GM19240 (cell line): Measurements from ENCODE around the gene TLR2.
"Not testable (repeated sequence)": the region's sequence is repeated elsewhere in the genome, so short reads cannot be mapped to it uniquely, and the experiment has no call there.

Experiments
- DNase-seq: peaks from one replicate; pipeline ENCODE4 v3.0.0; 2011; ENCODE audit warnings: low spot score; ENCODE audit not compliant: insufficient read length

Gene TLR2

DNA sequence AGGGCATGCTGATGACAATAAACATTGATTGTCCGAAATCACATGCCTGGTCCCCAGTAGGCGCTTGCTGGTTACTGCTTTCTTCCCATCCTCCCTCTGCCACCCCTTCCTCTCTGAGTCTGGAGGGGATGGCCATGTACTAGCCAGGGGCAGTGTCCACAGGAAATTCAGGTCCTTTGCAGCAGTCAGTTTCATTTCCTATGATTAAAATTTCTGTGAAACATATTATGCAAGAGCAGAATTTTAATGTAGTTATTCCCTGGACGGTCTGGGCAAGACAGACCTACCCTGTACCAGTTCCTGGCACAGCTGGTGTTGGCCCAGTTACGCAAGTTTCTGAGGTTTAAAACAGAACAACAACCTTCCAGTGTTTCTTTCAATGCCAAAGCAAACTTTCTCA, 28.2 kb upstream of the TLR2 start:
- DNase-seq: no peak

DNA sequence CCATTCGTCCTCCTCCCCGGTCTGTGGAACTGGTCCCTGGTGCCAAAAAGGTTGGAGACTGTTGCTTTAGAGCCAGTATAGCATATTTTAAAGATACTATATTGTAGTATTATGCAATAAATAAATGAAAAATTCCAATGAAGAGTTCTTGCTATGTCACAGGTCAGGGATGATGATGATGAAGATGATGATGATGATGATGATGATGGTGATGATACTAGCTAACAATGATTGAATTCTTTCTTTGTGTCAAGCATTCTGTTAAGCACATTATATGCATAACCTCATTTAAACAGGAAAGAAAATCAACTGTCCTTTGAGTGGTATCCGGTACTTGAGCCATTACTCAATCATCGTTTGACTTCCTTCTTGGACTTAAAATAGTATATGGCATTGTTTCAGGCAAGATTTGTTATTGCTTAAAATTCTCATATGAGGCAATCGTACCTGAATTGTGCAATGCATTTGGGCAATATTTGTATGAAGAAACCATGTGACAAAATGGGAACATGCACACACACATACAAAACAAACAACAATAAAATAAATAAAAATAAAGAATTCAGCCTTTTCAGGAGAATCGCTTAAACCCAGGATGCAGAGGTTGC, 22.8 kb upstream of the TLR2 start:
- no peak for DNase-seq

- DNase-seq: no peak
Observed at GRCh38 chr4:153661908-153662307, 22.2 kb upstream of the TLR2 start.

DNA sequence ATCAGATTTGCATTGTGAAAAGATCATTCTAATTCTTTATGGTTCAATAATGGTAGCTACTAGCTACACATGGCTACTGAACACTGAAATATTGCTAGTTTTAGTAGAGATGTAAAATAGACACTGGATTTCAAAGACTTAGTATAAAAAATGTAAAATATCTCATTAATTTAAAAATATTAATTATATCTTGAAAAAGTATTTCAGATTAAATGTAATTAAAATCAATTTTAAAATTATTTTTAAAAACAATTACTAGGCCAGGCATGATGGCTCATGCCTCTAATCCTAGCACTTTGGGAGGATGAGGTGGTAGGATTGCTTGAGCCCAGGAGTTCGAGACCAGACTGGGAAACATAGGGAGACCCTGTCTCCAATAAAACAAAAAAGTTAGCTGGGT, 20.4 kb upstream of the TLR2 start:
- DNase-seq: no peak

GRCh38 chr4:153666505-153666904, 17.6 kb upstream of the TLR2 start:
- not testable (repeated sequence) for DNase-seq

DNA sequence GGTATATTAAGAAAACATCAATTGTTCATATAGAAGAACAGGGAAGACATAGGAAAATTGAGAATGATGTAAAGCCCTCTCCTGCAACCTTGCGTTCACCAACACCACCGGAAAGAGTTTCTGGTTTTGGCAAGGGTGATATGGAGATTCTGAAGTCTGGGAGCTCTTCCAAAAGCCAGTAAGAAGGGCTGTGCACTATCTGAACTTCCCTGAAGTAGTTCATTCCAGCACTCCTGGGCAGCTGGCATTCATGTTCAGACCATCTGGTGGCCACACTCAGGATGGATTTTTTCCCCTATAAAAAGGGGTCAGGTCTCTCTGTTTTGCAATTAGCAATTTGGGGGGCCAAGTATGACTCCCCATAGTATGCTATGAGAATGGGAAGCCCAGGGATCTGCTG, 15.4 kb upstream of the TLR2 start:
- no peak for DNase-seq

DNA sequence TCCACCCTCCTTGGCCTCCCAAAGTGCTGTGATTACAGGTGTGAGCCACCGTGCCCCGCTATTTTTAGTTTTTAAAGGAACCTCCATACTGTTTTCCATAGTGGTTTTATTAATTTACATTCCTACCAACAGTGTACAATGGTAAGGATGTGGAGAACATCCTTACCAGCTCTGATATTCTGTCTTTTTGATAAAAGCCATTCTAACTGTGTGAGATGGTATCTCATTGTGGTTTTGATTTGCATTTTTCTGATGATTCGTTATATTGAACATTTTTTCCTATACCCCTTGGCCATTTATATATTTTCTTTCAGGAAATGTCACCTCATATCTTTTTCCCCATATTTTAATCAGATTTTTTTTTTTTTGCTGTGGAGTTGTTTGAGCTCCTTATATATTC, 14.2 kb upstream of the TLR2 start:
- no peak for DNase-seq

DNA sequence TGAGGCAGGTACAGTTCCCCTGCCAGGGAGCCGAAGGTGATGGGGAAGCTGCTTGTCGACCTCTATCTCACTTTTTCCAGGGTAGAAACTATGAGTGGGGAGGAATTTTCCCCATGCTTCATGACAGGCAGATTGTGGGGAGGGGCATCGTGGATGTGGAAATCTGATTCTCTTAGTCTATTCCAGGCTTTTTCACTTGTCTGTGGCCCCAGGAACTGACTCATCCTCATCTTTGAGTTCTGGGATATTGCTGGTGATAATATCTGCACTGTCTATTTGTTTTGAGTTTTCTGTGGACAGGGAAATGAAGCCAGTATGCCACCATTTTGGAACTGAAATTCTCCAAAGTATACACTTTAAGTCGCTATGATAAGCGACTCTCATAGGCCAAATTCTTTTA, 7.6 kb upstream of the TLR2 start:
- no peak for DNase-seq

DNA sequence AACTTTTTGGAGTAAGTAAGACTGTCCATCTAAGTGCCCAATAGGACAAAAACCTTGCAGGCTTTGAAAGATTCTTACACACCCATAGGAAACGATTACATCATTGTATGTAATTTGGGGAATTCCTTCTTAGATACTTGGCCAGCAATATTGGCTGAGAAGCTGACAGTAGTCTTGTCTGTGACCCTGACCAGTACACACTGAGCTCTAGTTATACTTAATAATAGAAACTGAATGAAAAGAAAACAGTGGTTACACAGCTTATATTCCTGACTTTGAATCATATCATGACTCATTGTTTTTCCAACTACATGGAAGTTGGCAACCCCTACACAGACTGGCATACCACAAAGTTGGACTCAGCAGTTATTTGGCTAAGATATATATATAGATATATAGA, 7.1 kb upstream of the TLR2 start:
- no peak for DNase-seq

- DNase-seq: no peak
Observed at GRCh38 chr4:153679486-153679885, 4.6 kb upstream of the TLR2 start.

DNA sequence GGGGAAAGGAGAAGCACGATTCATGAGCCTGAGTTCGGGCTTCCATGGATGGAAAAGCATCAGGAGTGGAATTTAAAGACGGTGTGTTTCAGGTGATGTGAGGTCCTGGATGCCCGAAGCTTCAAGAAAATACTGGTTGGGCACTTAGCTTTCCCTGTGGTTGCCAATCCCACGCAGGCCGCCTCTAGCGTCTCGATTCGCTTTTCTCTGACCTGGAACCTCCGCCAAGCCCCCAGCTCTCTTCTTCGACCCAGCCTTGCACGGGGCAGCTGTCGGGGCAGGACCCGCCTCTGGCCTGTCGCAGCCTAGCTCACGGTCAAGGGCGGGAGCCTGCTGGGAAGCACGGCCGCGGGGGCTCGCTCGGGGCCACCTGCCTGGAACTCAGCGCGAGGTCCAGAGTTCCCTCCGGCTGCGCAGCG, 308 bp upstream of the TLR2 start:
- DNase-seq: no peak

- DNase-seq: no peak
Observed at GRCh38 chr4:153684971-153685371, 891 bp downstream of the TLR2 start.

GRCh38 chr4:153704522-153704921, 20.4 kb downstream of the TLR2 start:
- no peak for DNase-seq

GRCh38 chr4:153705743-153706468, 21.8 kb downstream of the TLR2 start:
- DNase-seq: no peak

DNA sequence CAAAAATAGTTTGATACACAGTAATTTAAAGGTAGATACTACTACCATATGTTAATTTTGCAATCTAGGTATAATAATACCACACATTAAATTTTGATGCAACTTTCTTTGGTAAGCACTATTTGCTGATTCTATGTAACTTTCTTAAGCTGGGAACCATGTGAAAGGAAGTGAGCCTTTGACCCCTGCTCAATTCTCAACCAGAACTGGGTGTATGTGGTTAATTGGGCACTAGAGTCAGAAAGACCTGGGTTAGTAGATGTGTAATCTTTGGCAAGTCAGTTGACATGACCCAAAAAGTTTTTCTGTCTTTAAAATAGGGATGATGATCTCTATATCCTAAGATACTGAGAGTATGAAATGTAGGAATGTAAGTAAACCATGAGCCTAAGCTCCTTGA, 22.4 kb downstream of the TLR2 start:
- DNase-seq: no peak

DNA sequence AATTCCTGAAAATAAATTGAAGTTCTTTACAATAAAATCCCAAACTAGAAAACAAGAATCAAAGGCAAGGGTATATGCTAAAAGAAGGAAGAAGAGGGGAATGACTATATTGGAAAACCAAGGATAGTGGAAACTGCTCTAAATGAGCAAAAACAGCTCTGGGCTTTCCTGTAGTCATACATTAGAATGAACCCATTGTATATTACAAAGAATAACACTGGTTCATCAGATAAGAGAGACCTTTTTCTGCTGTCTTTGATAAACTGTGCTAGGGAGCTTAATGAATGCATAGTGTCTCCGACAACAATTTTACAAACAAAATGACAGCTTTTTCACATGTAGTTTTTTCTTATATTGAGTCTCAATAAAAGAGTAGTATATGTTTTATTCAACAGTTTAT, 26.6 kb downstream of the TLR2 start:
- DNase-seq: no peak

DNA sequence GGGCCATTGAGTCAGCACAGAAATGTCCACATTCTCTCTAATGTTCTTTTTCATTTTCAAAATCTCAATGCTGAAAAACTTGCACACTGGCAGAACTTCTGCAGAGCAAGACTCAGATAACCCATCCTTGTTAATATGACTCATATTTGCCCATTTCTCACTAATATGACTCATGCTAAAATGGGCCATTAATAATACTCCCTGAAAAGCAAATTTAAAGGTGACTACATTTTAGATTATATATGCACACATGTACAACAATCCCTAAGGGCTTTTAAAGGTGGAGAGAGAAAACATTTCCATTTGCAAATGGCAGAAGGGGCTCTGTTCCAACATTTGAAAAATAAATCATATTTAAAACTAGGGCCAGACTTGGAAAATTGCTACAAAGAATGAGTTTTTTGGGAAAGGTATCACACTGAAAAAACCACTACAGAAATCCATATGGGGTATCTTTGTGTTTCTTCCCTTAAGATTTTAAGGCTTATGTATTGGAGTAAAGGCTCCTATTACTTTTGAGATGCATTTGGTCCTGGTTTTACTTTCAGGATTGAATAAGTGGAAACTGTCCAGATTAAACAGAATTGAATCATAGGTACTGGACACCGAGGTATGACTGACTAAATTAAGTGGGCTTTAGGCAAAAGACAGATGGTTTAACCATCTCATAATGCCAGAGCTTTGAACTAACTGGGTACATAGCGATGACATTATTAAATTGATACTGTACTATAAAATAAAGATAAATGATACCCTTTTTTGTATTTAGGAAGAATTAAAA, 30.0 kb downstream of the TLR2 start:
- DNase-seq: no peak

GRCh38 chr4:153722036-153722435, 38.0 kb downstream of the TLR2 start:
- no peak for DNase-seq

GRCh38 chr4:153724606-153725005, 40.5 kb downstream of the TLR2 start:
- no peak for DNase-seq

DNA sequence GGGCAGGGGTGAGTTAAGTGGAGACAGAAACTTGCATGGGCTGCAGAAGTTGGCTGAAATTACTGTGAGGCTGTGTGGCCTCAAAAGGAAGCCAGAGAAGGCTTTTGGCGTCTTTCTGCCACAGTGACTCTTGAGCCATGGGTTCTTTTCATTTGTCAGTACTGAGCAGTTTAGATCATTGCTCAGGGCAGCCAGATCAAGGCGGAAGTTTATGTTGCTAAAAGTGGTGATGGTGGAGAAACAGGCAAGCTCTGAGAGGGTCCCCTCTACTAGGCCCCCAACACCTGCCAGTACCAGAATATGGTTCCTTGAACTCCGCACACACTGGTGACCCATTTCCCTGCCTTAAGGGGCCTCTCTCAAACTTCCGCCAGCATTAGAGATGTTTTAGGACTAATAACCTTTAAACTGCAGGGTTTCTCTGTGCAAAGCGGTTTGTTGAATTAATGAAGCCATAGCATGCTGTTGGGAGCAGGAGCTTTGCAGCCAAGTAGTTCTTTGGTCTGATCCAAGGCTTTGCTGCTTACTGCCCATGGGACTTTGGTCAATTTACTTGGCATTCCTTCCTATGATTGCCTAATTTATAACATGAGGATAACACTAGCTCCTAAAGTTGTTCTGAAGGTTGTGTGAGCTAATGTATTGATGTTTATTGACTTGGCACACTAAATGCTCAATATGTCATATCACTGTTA, 41.2 kb downstream of the TLR2 start:
- no peak for DNase-seq

GRCh38 chr4:153725831-153726154, 41.7 kb downstream of the TLR2 start:
- no peak for DNase-seq

DNA sequence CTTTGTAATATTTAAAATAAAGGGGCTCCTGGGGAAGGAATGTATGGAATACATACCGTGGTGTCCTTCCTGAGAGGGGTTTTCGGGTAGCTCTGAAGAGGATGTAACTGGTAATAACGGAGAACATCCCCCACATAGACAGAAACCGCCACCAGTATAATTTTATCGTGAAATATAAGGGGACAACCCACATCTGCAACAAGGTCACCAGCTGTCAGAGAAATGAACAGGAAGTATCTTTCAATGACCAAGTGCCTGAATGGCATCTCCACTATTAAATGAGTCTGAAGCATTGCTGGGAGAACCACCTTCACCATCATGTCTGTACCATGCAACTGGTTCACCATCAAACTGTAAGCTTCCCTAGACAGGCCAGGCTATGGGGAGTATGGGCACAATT, 44.1 kb downstream of the TLR2 start:
- DNase-seq: no peak
